D721Med (cell line): ENCODE data around the gene CD82.

ENCODE experiments used
- DNase-seq: peaks from one replicate; pipeline ENCODE4 v3.0.0; 2011; ENCODE audit warnings: low spot score; ENCODE audit not compliant: insufficient read length
- FAIRE-seq: peaks from 2 replicates; lab custom pipeline; 2011; peaks lifted over from hg19 to GRCh38; lab: Jason Lieb, UNC
- CTCF ChIP-seq: IDR thresholded peaks from 2 replicates; pipeline ENCODE4 v1.5.1; 2012; ENCODE audit warnings: mild to moderate bottlenecking, control low read depth; ENCODE audit not compliant: insufficient read depth; ENCODE audit errors: missing control alignments

Gene CD82

GRCh38 chr11:44565211-44565952 is at the start of gene CD82:
Gene CD82 (plus strand): TSS chr11:44565663. CDS start chr11:44594663, 29,000 bp downstream.
- no peak for FAIRE-seq

GRCh38 chr11:44516688-44517507 is 48.6 kb upstream of the CD82 start:
- FAIRE-seq (no peak), DNase-seq (no peak)
- TF ChIP-seq CTCF = no peak

More at GRCh38 chr11:44565211-44565952, at the start of gene CD82:
- no peak for TF ChIP-seq CTCF
- peak; percentile 91 for DNase-seq

- no peak for DNase-seq
- no peak for TF ChIP-seq CTCF
- FAIRE-seq = no peak
These were observed 47.9 kb upstream of the CD82 start for GRCh38 chr11:44517541-44517940.

DNA sequence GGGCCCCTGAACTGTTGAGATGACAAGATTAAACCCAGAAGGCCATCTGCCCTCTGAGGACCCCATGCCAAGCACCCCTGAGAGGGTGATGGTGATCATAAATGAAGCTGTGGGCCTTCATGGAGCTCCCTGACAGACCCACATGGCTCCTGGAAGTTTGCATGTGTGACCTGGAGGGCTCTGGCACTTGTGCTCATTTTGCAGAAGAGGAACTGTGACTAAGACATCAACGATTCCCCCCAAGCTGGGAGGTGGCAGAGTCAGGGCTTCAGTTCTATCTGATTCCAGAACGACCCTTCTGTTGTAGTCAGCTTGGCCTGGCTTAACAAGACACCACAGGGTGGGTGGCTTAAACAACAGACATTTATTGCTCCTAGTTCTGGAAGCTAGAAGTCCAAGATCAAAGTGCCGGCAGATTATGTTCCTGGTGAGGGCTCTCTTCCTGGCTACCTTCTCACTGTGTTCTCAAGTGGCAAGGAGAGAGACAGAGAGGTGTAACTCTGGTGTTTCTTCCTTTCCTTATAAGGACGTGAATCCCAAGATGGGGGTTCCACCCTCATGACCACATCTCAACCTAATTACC is 46.4 kb upstream of the CD82 start:
- DNase-seq = no peak

DNA sequence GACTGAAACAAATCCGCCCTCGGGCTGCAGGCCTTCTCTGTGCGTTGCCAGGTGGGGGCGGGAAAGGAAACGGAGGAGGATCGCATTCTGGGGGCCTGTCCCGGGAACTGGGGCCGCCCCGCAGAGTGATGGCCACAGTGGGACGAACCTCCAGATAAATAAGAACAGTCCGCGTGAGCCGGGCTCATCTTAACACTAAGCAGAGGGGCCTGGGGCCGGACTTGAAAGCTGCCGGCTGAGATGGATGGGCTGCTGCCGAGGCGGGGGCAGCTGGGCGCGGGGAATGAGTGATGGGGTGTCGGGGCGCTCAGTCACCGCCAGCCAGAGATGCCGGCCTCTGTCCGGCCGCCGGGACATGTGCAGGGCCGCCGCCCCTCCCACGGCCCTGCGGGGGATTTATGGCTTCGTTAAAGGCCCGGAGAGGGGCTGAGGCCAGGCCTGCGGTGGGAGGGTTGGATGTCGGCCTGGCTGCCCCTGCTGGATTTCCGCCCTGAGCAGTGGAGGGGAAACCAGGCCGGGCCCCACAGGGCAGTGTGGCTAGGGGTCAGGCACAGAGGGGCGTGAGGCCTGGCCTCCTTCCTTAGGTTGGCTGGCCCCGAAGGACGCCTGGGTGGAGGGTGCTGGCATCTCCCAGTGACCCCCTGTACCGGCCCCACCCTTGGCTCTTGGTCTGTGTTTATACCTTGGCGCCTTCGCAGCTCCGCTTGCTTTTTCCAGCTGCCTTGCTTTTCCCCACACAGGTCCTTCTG is 45.3 kb upstream of the CD82 start:
- DNase-seq = no peak
- FAIRE-seq = no peak
- TF ChIP-seq CTCF = no peak

More for the DNA sequence above, 46.4 kb upstream of the CD82 start:
- FAIRE-seq = no peak
- no peak for TF ChIP-seq CTCF

- no peak for FAIRE-seq
- no peak for DNase-seq
- TF ChIP-seq CTCF = no peak
These were observed 44.3 kb upstream of the CD82 start for GRCh38 chr11:44521148-44521547.
